D341Med (cell line): ENCODE measurements around the gene NAT16.
"Not testable (repeated sequence)": the region's sequence is repeated elsewhere in the genome, so short reads cannot be mapped to it uniquely, and the experiment has no call there.

ENCODE experiments used
- DNase-seq: peaks from one replicate; pipeline ENCODE4 v3.0.0; 2012; ENCODE audit warnings: low spot score

Gene NAT16

GRCh38 chr7:101180130-101180755 lies at the start of gene NAT16:
NAT16 (minus strand) TSS chr7:101180293; CDS start chr7:101174807, 5,486 bp downstream.
- DNase-seq, result no peak

- no peak for DNase-seq
Observed at GRCh38 chr7:101226721-101227120, 46.6 kb upstream of the NAT16 start.

GRCh38 chr7:101225650-101226049 lies 45.6 kb upstream of the NAT16 start:
- no peak for DNase-seq

- no peak for DNase-seq
Observed at GRCh38 chr7:101223528-101223927, 43.4 kb upstream of the NAT16 start.

- DNase-seq, result no peak
Observed at GRCh38 chr7:101222275-101222830, 42.3 kb upstream of the NAT16 start.

GRCh38 chr7:101220295-101220694 lies 40.2 kb upstream of the NAT16 start:
- DNase-seq, result no peak

GRCh38 chr7:101218236-101219125 lies 38.4 kb upstream of the NAT16 start:
- DNase-seq, result no peak

- DNase-seq, result peak; percentile 93
Observed at GRCh38 chr7:101217388-101218235, 37.5 kb upstream of the NAT16 start, which contains the start of the genes PLOD3 and ZNHIT1. PLOD3 (minus strand) TSS chr7:101217581; CDS start chr7:101217274, 307 bp downstream. ZNHIT1 (plus strand) TSS chr7:101218165; CDS start chr7:101218196, 31 bp downstream.

GRCh38 chr7:101216860-101217387 lies 36.8 kb upstream of the NAT16 start:
- no peak for DNase-seq

GRCh38 chr7:101216001-101216859 lies 36.1 kb upstream of the NAT16 start:
- DNase-seq, result no peak

GRCh38 chr7:101212014-101212413 lies 31.9 kb upstream of the NAT16 start:
- no peak for DNase-seq

GRCh38 chr7:101211501-101211900 lies 31.4 kb upstream of the NAT16 start:
- DNase-seq, result no peak

- DNase-seq, result no peak
Observed at GRCh38 chr7:101210143-101210542, 30.1 kb upstream of the NAT16 start.

- no peak for DNase-seq
Observed at GRCh38 chr7:101208794-101209193, 28.7 kb upstream of the NAT16 start.

- no peak for DNase-seq
Observed at GRCh38 chr7:101207459-101207858, 27.4 kb upstream of the NAT16 start.

- DNase-seq, result no peak
Observed at GRCh38 chr7:101206665-101207042, 26.6 kb upstream of the NAT16 start.

- no peak for DNase-seq
Observed at GRCh38 chr7:101205901-101206664, 26.0 kb upstream of the NAT16 start.

GRCh38 chr7:101203740-101204738 lies 23.9 kb upstream of the NAT16 start:
- not testable (repeated sequence) for DNase-seq

GRCh38 chr7:101202603-101202918 lies 22.5 kb upstream of the NAT16 start:
- no peak for DNase-seq
